Spinal cord (tissue), 10 donors: Measurements from ENCODE around the gene STAMBP. TPM values are rescaled to one million over a fixed set of nuclear protein-coding genes. Genes with fewer than 3 reads are reported as not detected.

Experiments used
- DNase-seq, 6 donors: peaks; one replicate each; pipeline versions ENCODE4 v3.0.0 to v3.0.0-alpha.2; 2013 to 2015; ENCODE audit warnings: low spot score in 6 of 6, low read depth in 4 of 6
- H3K27ac ChIP-seq: one replicate; pipeline ENCODE4 v1.5.1; 2013; ENCODE audit warnings: low read depth, low read length, control low read depth
- H3K27me3 ChIP-seq: one replicate; pipeline ENCODE4 v1.6.1; 2013; ENCODE audit warnings: low read length; ENCODE audit not compliant: control insufficient read depth, insufficient read depth
- H3K36me3 ChIP-seq: one replicate; pipeline ENCODE4 v1.6.1; 2013; ENCODE audit warnings: low read length; ENCODE audit not compliant: control insufficient read depth, insufficient read depth
- H3K4me1 ChIP-seq: one replicate; pipeline ENCODE4 v1.6.1; 2013; ENCODE audit warnings: low read length; ENCODE audit not compliant: control insufficient read depth, insufficient read depth
- H3K4me3 ChIP-seq: one replicate; pipeline ENCODE4 v1.5.1; 2013; ENCODE audit warnings: low read depth, low read length, control low read depth
- H3K9me3 ChIP-seq: one replicate; pipeline ENCODE4 v1.6.1; 2013; ENCODE audit warnings: low read length; ENCODE audit not compliant: control insufficient read depth, insufficient read depth
- WGBS: methylation state at CpG from one replicate; pipeline ENCODE4 v1.1.5; 2013; ENCODE audit warnings: missing lambda C conversion rate; ENCODE audit not compliant: insufficient coverage; 5-methylcytosine and 5-hydroxymethylcytosine counted together
- polyA plus RNA-seq, 2 donors: library from polyadenylated mRNA; unstranded; fragments of 120-200 nt; gene quantifications; one replicate each; pipeline ENCODE4 v1.2.1, GENCODE V29; 2013; ENCODE audit not compliant: insufficient read length in 2 of 2
- total RNA-seq, 2 donors: library from RNA; depleted of rRNA in 1 of 2; stranded (reverse); fragments of 120-200 nt in 1 of 2; fragments of >200 nt in 1 of 2; gene quantifications; one replicate each; pipeline versions ENCODE4 v1.2.3 to v1.2.4, GENCODE V29; 2013 to 2014
- donor health status: healthy.

STAMBP gene
- total and polyA plus RNA-seq, 4 donors = 34.7 to 86.9 (median 61.6) TPM

- WGBS = 18% methylated on average over 7 of the region's 12 CpGs
- H3K4me3 ChIP-seq = no peak overlapping the region
- H3K9me3 ChIP-seq = no peaks in the 10 kb centered on the region
- no peak for DNase-seq
- peaks cover 29% of the 10 kb centered on the region for H3K27me3 ChIP-seq
- H3K4me1 ChIP-seq = no peaks in the 10 kb centered on the region
- H3K27ac ChIP-seq = no peak overlapping the region
- H3K36me3 ChIP-seq = no peaks in the 10 kb centered on the region
Measured at GRCh38 chr2:73920577-73921545, 92.1 kb downstream of the STAMBP start.

- no peaks in the 10 kb centered on the region for H3K36me3 ChIP-seq
- H3K9me3 ChIP-seq = no peaks in the 10 kb centered on the region
- no peak overlapping the region for H3K27ac ChIP-seq
- DNase-seq = no peak
- H3K27me3 ChIP-seq = peaks cover 29% of the 10 kb centered on the region
- no peak overlapping the region for H3K4me3 ChIP-seq
- no peaks in the 10 kb centered on the region for H3K4me1 ChIP-seq
- 70% methylated on average over 2 of the region's 9 CpGs for WGBS
Measured at GRCh38 chr2:73921581-73921980, 92.8 kb downstream of the STAMBP start.

- no peaks in the 10 kb centered on the region for H3K36me3 ChIP-seq
- H3K27me3 ChIP-seq = peaks cover 29% of the 10 kb centered on the region
- WGBS = 100% methylated on average over 1 of the region's 5 CpGs
- no peak overlapping the region for H3K4me3 ChIP-seq
- no peak overlapping the region for H3K27ac ChIP-seq
- H3K9me3 ChIP-seq = no peaks in the 10 kb centered on the region
- DNase-seq = no peak
- no peaks in the 10 kb centered on the region for H3K4me1 ChIP-seq
Measured at GRCh38 chr2:73922681-73923080, 93.9 kb downstream of the STAMBP start.

Other genes with a start within 250 kb of the STAMBP start
- not detected for gene NAT8, start 186.5 kb upstream of the STAMBP start, total RNA-seq
- gene NAT8, start 186.5 kb upstream of the STAMBP start, polyA plus RNA-seq = 1 to 10 TPM in 1 of 2 donors, under 1 TPM in 1; 1.00 to 1.5 TPM
- 10 to 100 TPM; 31.3 to 34.9 TPM for gene TPRKB, start 91.6 kb upstream of the STAMBP start, total RNA-seq
- gene TPRKB, start 91.6 kb upstream of the STAMBP start, polyA plus RNA-seq = 10 to 100 TPM; 55.4 to 55.7 TPM
- gene DUSP11, start 48.9 kb upstream of the STAMBP start, total RNA-seq = 10 to 100 TPM; 24.5 to 29.9 TPM
- gene DUSP11, start 48.9 kb upstream of the STAMBP start, polyA plus RNA-seq = 10 to 100 TPM; 18.9 to 22.1 TPM
- not detected for gene C2orf78, start 44.8 kb upstream of the STAMBP start, total RNA-seq
- gene C2orf78, start 44.8 kb upstream of the STAMBP start, polyA plus RNA-seq = not detected
- 10 to 100 TPM in 1 of 2 donors, 1 to 10 TPM in 1; 5.3 to 21.0 TPM for gene ACTG2, start 64.0 kb downstream of the STAMBP start, total RNA-seq
- 1 to 10 TPM; 5.5 to 6.9 TPM for gene ACTG2, start 64.0 kb downstream of the STAMBP start, polyA plus RNA-seq
- gene DGUOK, start 97.9 kb downstream of the STAMBP start, total RNA-seq = 10 to 100 TPM; 30.5 to 64.9 TPM
- gene DGUOK, start 97.9 kb downstream of the STAMBP start, polyA plus RNA-seq = 10 to 100 TPM; 85.4 to 89.0 TPM
- gene TET3, start 155.9 kb downstream of the STAMBP start, total RNA-seq = 10 to 100 TPM; 12.5 to 13.1 TPM
- gene TET3, start 155.9 kb downstream of the STAMBP start, polyA plus RNA-seq = 10 to 100 TPM; 15.9 to 19.2 TPM